ENCODE measurements around the gene LILRB1.
"Not testable (repeated sequence)": the region's sequence is repeated elsewhere in the genome, so short reads cannot be mapped to it uniquely, and the experiment has no call there.

Gene LILRB1

GRCh38 chr19:54662730-54663129, 32.4 kb downstream of the LILRB1 start, which contains the start of gene LILRB4:
LILRB4 (plus strand) TSS chr19:54662985; CDS start chr19:54663034, 49 bp downstream.
- DNase-seq (ENCODE audit: low read depth in 2 of 2), result no peak

- no peak for DNase-seq (ENCODE audit: low read depth in 2 of 2)
These were observed 35.2 kb downstream of the LILRB1 start for GRCh38 chr19:54665530-54665929.

- DNase-seq (ENCODE audit: low read depth in 2 of 2), result no peak
These were observed 36.9 kb downstream of the LILRB1 start for GRCh38 chr19:54667217-54667616.

- no peak for DNase-seq (ENCODE audit: low read depth in 2 of 2)
These were observed 38.1 kb downstream of the LILRB1 start for GRCh38 chr19:54668353-54668752.

GRCh38 chr19:54670576-54671357, 40.5 kb downstream of the LILRB1 start:
- no peak for DNase-seq (ENCODE audit: low read depth in 2 of 2)

- DNase-seq (ENCODE audit: low read depth in 2 of 2), result no peak
These were observed 42.9 kb downstream of the LILRB1 start for GRCh38 chr19:54673222-54673621.

- no peak for DNase-seq (ENCODE audit: low read depth in 2 of 2)
These were observed 43.8 kb downstream of the LILRB1 start for GRCh38 chr19:54674021-54674617.

- not testable (repeated sequence) for DNase-seq (ENCODE audit: low read depth in 2 of 2)
These were observed 46.0 kb downstream of the LILRB1 start for GRCh38 chr19:54676210-54676834.

- DNase-seq (ENCODE audit: low read depth in 2 of 2), result no peak
These were observed 46.9 kb downstream of the LILRB1 start for GRCh38 chr19:54677217-54677616.

- not testable (repeated sequence) for DNase-seq (ENCODE audit: low read depth in 2 of 2)
These were observed 51.3 kb downstream of the LILRB1 start for GRCh38 chr19:54681596-54681995.

GRCh38 chr19:54682306-54682856, 52.1 kb downstream of the LILRB1 start:
- no peak for DNase-seq (ENCODE audit: low read depth in 2 of 2)

GRCh38 chr19:54684527-54684926, 54.2 kb downstream of the LILRB1 start:
- DNase-seq (ENCODE audit: low read depth in 2 of 2), result no peak

Data from activated CD8-positive, alpha-beta memory T cell treated with anti-CD3 and anti-CD28 coated beads for 4 hours (primary cell).